Measurements from ENCODE around the gene CFAP221. TPM values are rescaled to one million over a fixed set of nuclear protein-coding genes. Genes with fewer than 3 reads are reported as not detected.

Gene CFAP221
- total and polyA plus RNA-seq, 2 donors = 0.14 to 0.41 TPM

DNA sequence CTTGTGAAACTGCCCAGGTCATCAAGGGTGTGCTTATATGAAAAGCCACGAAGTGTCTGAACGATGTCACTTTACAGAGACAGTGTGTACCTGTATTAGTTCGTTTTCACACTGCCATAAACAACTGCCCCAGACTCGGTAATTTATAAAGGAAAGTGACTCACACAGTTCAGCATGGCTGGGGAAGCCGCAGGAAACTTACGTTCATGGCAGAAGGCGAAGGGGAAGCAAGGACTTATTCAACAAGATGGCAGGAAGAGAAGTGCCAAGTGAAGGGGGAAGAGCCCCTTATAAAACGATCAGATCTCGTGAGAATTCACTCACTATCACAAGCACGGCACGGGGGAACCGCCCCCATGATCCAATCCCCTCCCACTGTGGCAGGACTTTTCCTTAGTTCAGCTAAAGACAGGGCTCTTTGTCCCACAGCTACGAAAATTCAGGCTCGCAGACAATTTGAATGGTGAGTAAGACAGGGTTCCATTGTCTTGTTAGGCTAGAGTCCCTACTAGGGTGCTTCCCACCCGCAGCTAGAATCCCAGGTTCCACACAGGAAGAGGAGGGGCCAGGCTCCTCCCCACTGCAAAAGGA is 154.9 kb downstream of the CFAP221 start:
- Histone ChIP-seq H3K4me3 (ENCODE audit: low read length in 2 of 2) (no peak overlapping the region), H3K27me3 (ENCODE audit: control insufficient read depth in 2 of 2, insufficient read depth in 1 of 2, low read length in 1 of 2) (no peaks in the 10 kb centered on the region), H3K9me3 (ENCODE audit: control insufficient read depth in 2 of 2, insufficient read depth in 1 of 2, low read length in 1 of 2) (peaks cover 0 to 5% of the 10 kb centered on the region in 2 donors), H3K4me1 (ENCODE audit: control insufficient read depth in 2 of 2, insufficient read depth in 2 of 2, low read length in 2 of 2) (peaks cover 42 to 55% of the 10 kb centered on the region in 2 donors), H3K27ac (ENCODE audit: low read depth in 1 of 2, low read length in 1 of 2) (no peak overlapping the region), H3K36me3 (ENCODE audit: control insufficient read depth in 2 of 2, insufficient read depth in 2 of 2, low read length in 1 of 2) (no peaks in the 10 kb centered on the region)
- no peak for DNase-seq (ENCODE audit: low read depth in 6 of 9, low spot score in 9 of 9)
- 82% methylated on average over 15 of the region's 15 CpGs for WGBS

- 100% methylated on average over 4 of the region's 4 CpGs for WGBS
These were observed 156.6 kb downstream of the CFAP221 start for GRCh38 chr2:119700866-119701265.

DNA sequence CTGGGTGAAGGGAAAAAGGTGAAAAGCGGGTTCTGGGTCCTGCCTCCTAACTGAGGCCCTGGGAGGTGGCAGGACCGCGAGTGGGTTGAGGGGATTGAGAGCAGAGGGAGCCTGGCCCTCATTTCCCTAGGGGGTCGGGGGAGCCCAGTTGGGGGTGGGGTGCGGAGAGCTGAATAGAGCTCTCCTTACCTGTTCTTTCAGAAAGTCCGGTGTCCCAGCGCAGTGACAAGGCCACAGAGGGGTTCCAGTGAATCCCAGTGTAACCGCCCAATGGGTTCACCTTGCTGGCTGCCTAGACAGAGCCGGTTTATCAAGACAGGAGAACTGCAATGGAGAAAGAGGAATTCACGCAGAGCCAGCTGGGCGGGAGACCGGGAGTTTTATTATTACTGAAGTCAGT is 157.1 kb downstream of the CFAP221 start:
- WGBS = 84% methylated on average over 12 of the region's 12 CpGs
- no peak overlapping the region for H3K4me3 ChIP-seq (ENCODE audit: low read length in 2 of 2)
- peaks cover 28 to 32% of the 10 kb centered on the region in 2 donors for H3K4me1 ChIP-seq (ENCODE audit: control insufficient read depth in 2 of 2, insufficient read depth in 2 of 2, low read length in 2 of 2)
- H3K27ac ChIP-seq (ENCODE audit: low read depth in 1 of 2, low read length in 1 of 2) = no peak overlapping the region
- no peaks in the 10 kb centered on the region for H3K36me3 ChIP-seq (ENCODE audit: control insufficient read depth in 2 of 2, insufficient read depth in 2 of 2, low read length in 1 of 2)
- no peaks in the 10 kb centered on the region for H3K27me3 ChIP-seq (ENCODE audit: control insufficient read depth in 2 of 2, insufficient read depth in 1 of 2, low read length in 1 of 2)
- no peak for DNase-seq (ENCODE audit: low read depth in 6 of 9, low spot score in 9 of 9)
- H3K9me3 ChIP-seq (ENCODE audit: control insufficient read depth in 2 of 2, insufficient read depth in 1 of 2, low read length in 1 of 2) = peaks cover 2 to 10% of the 10 kb centered on the region in 2 donors

More at GRCh38 chr2:119700866-119701265, 156.6 kb downstream of the CFAP221 start:
- DNase-seq (ENCODE audit: low read depth in 6 of 9, low spot score in 9 of 9) = no peak
- Histone ChIP-seq H3K4me1 (ENCODE audit: control insufficient read depth in 2 of 2, insufficient read depth in 2 of 2, low read length in 2 of 2) (peaks cover 32 to 37% of the 10 kb centered on the region in 2 donors), H3K36me3 (ENCODE audit: control insufficient read depth in 2 of 2, insufficient read depth in 2 of 2, low read length in 1 of 2) (no peaks in the 10 kb centered on the region), H3K27ac (ENCODE audit: low read depth in 1 of 2, low read length in 1 of 2) (no peak overlapping the region), H3K4me3 (ENCODE audit: low read length in 2 of 2) (no peak overlapping the region), H3K27me3 (ENCODE audit: control insufficient read depth in 2 of 2, insufficient read depth in 1 of 2, low read length in 1 of 2) (no peaks in the 10 kb centered on the region), H3K9me3 (ENCODE audit: control insufficient read depth in 2 of 2, insufficient read depth in 1 of 2, low read length in 1 of 2) (peaks cover 2 to 10% of the 10 kb centered on the region in 2 donors)

GRCh38 chr2:119702203-119702917 is 158.1 kb downstream of the CFAP221 start:
- DNase-seq (ENCODE audit: low read depth in 6 of 9, low spot score in 9 of 9) = no peak
- peaks cover 2 to 10% of the 10 kb centered on the region in 2 donors for H3K9me3 ChIP-seq (ENCODE audit: control insufficient read depth in 2 of 2, insufficient read depth in 1 of 2, low read length in 1 of 2)
- no peak overlapping the region for H3K4me3 ChIP-seq (ENCODE audit: low read length in 2 of 2)
- no peaks in the 10 kb centered on the region for H3K27me3 ChIP-seq (ENCODE audit: control insufficient read depth in 2 of 2, insufficient read depth in 1 of 2, low read length in 1 of 2)
- 94% methylated on average over 2 of the region's 2 CpGs for WGBS
- H3K4me1 ChIP-seq (ENCODE audit: control insufficient read depth in 2 of 2, insufficient read depth in 2 of 2, low read length in 2 of 2) = peaks cover 18 to 22% of the 10 kb centered on the region in 2 donors
- no peaks in the 10 kb centered on the region for H3K36me3 ChIP-seq (ENCODE audit: control insufficient read depth in 2 of 2, insufficient read depth in 2 of 2, low read length in 1 of 2)
- H3K27ac ChIP-seq (ENCODE audit: low read depth in 1 of 2, low read length in 1 of 2) = no peak overlapping the region

DNA sequence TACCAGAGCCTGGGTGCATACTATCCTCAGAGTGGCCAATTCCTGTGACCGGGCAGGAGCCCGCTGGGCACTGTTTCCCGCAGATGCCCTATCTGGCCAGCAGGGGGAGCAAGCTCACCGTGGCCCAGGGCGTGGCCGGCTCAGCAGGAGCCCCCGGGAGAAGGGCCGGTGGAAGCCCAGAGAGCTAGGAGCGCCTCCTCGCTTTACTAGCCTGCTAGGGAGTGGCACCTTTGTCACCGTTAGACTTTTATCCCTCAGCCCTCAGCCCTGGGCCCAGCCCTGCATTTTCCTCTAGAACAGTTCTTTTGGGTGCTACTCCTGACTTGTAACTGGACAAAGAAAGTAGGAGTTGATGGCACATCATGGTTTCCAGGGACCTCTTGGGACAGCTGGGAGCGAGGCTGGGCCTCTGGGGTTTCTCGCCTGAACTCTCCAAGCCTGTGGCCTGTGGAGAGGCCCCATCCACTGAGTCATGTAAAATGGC is 158.7 kb downstream of the CFAP221 start:
- peaks cover 2 to 10% of the 10 kb centered on the region in 2 donors for H3K9me3 ChIP-seq (ENCODE audit: control insufficient read depth in 2 of 2, insufficient read depth in 1 of 2, low read length in 1 of 2)
- no peak overlapping the region for H3K4me3 ChIP-seq (ENCODE audit: low read length in 2 of 2)
- WGBS = 21% methylated on average over 13 of the region's 13 CpGs
- H3K27me3 ChIP-seq (ENCODE audit: control insufficient read depth in 2 of 2, insufficient read depth in 1 of 2, low read length in 1 of 2) = no peaks in the 10 kb centered on the region
- DNase-seq (ENCODE audit: low read depth in 6 of 9, low spot score in 9 of 9) = peak in 4 of 9 donors; percentile 44 to 71 (median 64)
- H3K36me3 ChIP-seq (ENCODE audit: control insufficient read depth in 2 of 2, insufficient read depth in 2 of 2, low read length in 1 of 2) = no peaks in the 10 kb centered on the region
- peaks cover 12 to 16% of the 10 kb centered on the region in 2 donors for H3K4me1 ChIP-seq (ENCODE audit: control insufficient read depth in 2 of 2, insufficient read depth in 2 of 2, low read length in 2 of 2)
- no peak overlapping the region for H3K27ac ChIP-seq (ENCODE audit: low read depth in 1 of 2, low read length in 1 of 2)

- Histone ChIP-seq H3K4me3 (ENCODE audit: low read length in 2 of 2) (no peak overlapping the region), H3K27ac (ENCODE audit: low read depth in 1 of 2, low read length in 1 of 2) (no peak overlapping the region), H3K36me3 (ENCODE audit: control insufficient read depth in 2 of 2, insufficient read depth in 2 of 2, low read length in 1 of 2) (no peaks in the 10 kb centered on the region), H3K27me3 (ENCODE audit: control insufficient read depth in 2 of 2, insufficient read depth in 1 of 2, low read length in 1 of 2) (no peaks in the 10 kb centered on the region), H3K4me1 (ENCODE audit: control insufficient read depth in 2 of 2, insufficient read depth in 2 of 2, low read length in 2 of 2) (peaks cover 7 to 10% of the 10 kb centered on the region in 2 donors), H3K9me3 (ENCODE audit: control insufficient read depth in 2 of 2, insufficient read depth in 1 of 2, low read length in 1 of 2) (peaks cover 2 to 10% of the 10 kb centered on the region in 2 donors)
- DNase-seq (ENCODE audit: low read depth in 6 of 9, low spot score in 9 of 9) = no peak
- WGBS = 86% methylated on average over 5 of the region's 5 CpGs
These were observed 159.3 kb downstream of the CFAP221 start for GRCh38 chr2:119703526-119703925.

GRCh38 chr2:119704670-119705120 is 160.4 kb downstream of the CFAP221 start:
- H3K9me3 ChIP-seq (ENCODE audit: control insufficient read depth in 2 of 2, insufficient read depth in 1 of 2, low read length in 1 of 2) = peaks cover 2 to 10% of the 10 kb centered on the region in 2 donors
- no peaks in the 10 kb centered on the region for H3K27me3 ChIP-seq (ENCODE audit: control insufficient read depth in 2 of 2, insufficient read depth in 1 of 2, low read length in 1 of 2)
- 92% methylated on average over 2 of the region's 2 CpGs for WGBS
- no peak overlapping the region for H3K4me3 ChIP-seq (ENCODE audit: low read length in 2 of 2)
- no peak for DNase-seq (ENCODE audit: low read depth in 6 of 9, low spot score in 9 of 9)
- H3K4me1 ChIP-seq (ENCODE audit: control insufficient read depth in 2 of 2, insufficient read depth in 2 of 2, low read length in 2 of 2) = peaks cover 4 to 6% of the 10 kb centered on the region in 2 donors
- H3K27ac ChIP-seq (ENCODE audit: low read depth in 1 of 2, low read length in 1 of 2) = no peak overlapping the region
- no peaks in the 10 kb centered on the region for H3K36me3 ChIP-seq (ENCODE audit: control insufficient read depth in 2 of 2, insufficient read depth in 2 of 2, low read length in 1 of 2)

DNA sequence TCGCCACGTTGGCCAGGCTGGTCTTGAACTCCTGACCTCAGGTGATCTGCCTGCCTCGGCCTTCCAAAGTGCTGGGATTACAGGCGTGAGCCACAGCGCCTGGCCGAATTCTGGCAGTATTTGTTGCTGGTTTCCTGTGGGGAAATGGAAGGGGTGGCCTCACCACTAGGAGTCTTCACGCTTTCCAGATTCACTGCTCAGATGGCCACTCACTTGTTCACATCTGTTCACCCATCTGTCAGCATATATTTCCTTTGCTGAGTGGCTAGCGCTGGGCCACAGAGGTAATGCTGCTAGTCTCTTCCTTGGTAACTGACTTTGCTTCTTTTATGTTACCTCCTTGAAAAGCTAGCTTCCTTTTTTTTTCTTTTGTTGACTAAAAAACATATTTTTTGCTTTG is 162.0 kb downstream of the CFAP221 start:
- no peak overlapping the region for H3K27ac ChIP-seq (ENCODE audit: low read depth in 1 of 2, low read length in 1 of 2)

More for the DNA sequence above, 162.0 kb downstream of the CFAP221 start:
- H3K4me1 ChIP-seq (ENCODE audit: control insufficient read depth in 2 of 2, insufficient read depth in 2 of 2, low read length in 2 of 2) = peaks cover 4 to 6% of the 10 kb centered on the region in 2 donors
- 71% methylated on average over 8 of the region's 8 CpGs for WGBS
- H3K36me3 ChIP-seq (ENCODE audit: control insufficient read depth in 2 of 2, insufficient read depth in 2 of 2, low read length in 1 of 2) = no peaks in the 10 kb centered on the region
- H3K27me3 ChIP-seq (ENCODE audit: control insufficient read depth in 2 of 2, insufficient read depth in 1 of 2, low read length in 1 of 2) = no peaks in the 10 kb centered on the region
- no peak for DNase-seq (ENCODE audit: low read depth in 6 of 9, low spot score in 9 of 9)
- H3K4me3 ChIP-seq (ENCODE audit: low read length in 2 of 2) = no peak overlapping the region
- peaks cover 2 to 10% of the 10 kb centered on the region in 2 donors for H3K9me3 ChIP-seq (ENCODE audit: control insufficient read depth in 2 of 2, insufficient read depth in 1 of 2, low read length in 1 of 2)
